WTC11 (cell line): ENCODE data around the gene PSMB11. TPM values are rescaled to one million over a fixed set of nuclear protein-coding genes. Genes with fewer than 3 reads are reported as not detected.

Experiments used
- ATAC-seq: fragments of 200-7000 bp; cut with Tn5 transposase; 2 replicates; pipeline ENCODE4 v1.10.0; 2021; ENCODE audit warnings: mild to moderate bottlenecking, moderate library complexity
- CTCF ChIA-PET: fragments of 300-600 bp; sonication (Branson Sonifier 250); formaldehyde crosslinking; loops from one replicate; lab custom pipeline; 2021; ENCODE audit warnings: antibody characterized with exemption; lab: Charles Lee
- POLR2A ChIA-PET: fragments of 350-600 bp; sonication (Branson Sonifier 250); formaldehyde crosslinking; loops from one replicate; lab custom pipeline; 2021; ENCODE audit warnings: antibody characterized with exemption; lab: Charles Lee
- DNase-seq: peaks from one replicate; pipeline ENCODE4 v3.0.0; 2021; ENCODE audit warnings: low spot score
- H3K27ac Mint-ChIP-seq: 2 replicates; pipeline ENCODE4 v1.8.0; 2021; ENCODE audit warnings: mixed read lengths
- H3K27me3 Mint-ChIP-seq: 2 replicates; pipeline ENCODE4 v1.8.0; 2021; ENCODE audit warnings: low read depth, mild to moderate bottlenecking, moderate library complexity, mixed read lengths
- H3K36me3 Mint-ChIP-seq: 2 replicates; pipeline ENCODE4 v1.8.0; 2021; ENCODE audit warnings: mixed read lengths
- H3K4me1 Mint-ChIP-seq: 2 replicates; pipeline ENCODE4 v1.8.0; 2022; ENCODE audit warnings: mixed read lengths
- H3K4me3 Mint-ChIP-seq: 2 replicates; pipeline ENCODE4 v1.8.0; 2021; ENCODE audit warnings: mild to moderate bottlenecking, moderate library complexity, mixed read lengths
- H3K9me3 Mint-ChIP-seq: 2 replicates; pipeline ENCODE4 v1.8.0; 2021; ENCODE audit warnings: mixed read lengths
- ATF1 ChIP-seq: sonication (generic); formaldehyde crosslinking; IDR thresholded peaks from 2 replicates; pipeline ENCODE4 v1.8.1; 2023; ENCODE audit warnings: mild to moderate bottlenecking, moderate library complexity, missing genetic modification reagents
- ERG ChIP-seq: fragments of 250-450 bp; sonication (Bioruptor Pico); IDR thresholded peaks from 2 replicates; pipeline ENCODE4 v1.8.0; 2021; ENCODE audit warnings: mild to moderate bottlenecking
- ETV6 ChIP-seq: sonication (generic); formaldehyde crosslinking; IDR thresholded peaks from 2 replicates; pipeline ENCODE4 v1.8.1; 2022; ENCODE audit warnings: mild to moderate bottlenecking, missing genetic modification reagents
- FOXK1 ChIP-seq: sonication (generic); formaldehyde crosslinking; IDR thresholded peaks from 2 replicates; pipeline ENCODE4 v1.8.0; 2022; ENCODE audit warnings: mild to moderate bottlenecking, moderate library complexity, missing genetic modification reagents
- HMGA2 ChIP-seq: fragments of 250-450 bp; sonication (Bioruptor Pico); IDR thresholded peaks from 2 replicates; pipeline ENCODE4 v1.4.0; 2021; ENCODE audit warnings: mild to moderate bottlenecking, moderate library complexity
- NFATC4 ChIP-seq: fragments of 250-450 bp; sonication (Bioruptor Pico); IDR thresholded peaks from 2 replicates; pipeline ENCODE4 v1.9.0; 2021; ENCODE audit warnings: mild to moderate bottlenecking
- NR3C1 ChIP-seq: sonication (generic); formaldehyde crosslinking; conservative IDR thresholded peaks from 2 replicates; pipeline ENCODE4 v1.8.1; 2023; ENCODE audit warnings: low read depth, mild to moderate bottlenecking, missing genetic modification reagents
- SMAD3 ChIP-seq: sonication (generic); formaldehyde crosslinking; IDR thresholded peaks from 2 replicates; pipeline ENCODE4 v1.8.0; 2022; ENCODE audit warnings: missing genetic modification reagents, mild to moderate bottlenecking, borderline replicate concordance
- ZNF121 ChIP-seq: sonication (generic); formaldehyde crosslinking; IDR thresholded peaks from 2 replicates; pipeline ENCODE4 v1.8.0; 2023; ENCODE audit warnings: missing genetic modification reagents
- ZNF138 ChIP-seq: sonication (generic); formaldehyde crosslinking; conservative IDR thresholded peaks from 2 replicates; pipeline ENCODE4 v1.8.1; 2022; ENCODE audit warnings: mild to moderate bottlenecking, moderate library complexity, missing genetic modification reagents
- ZNF219 ChIP-seq: sonication (generic); formaldehyde crosslinking; IDR thresholded peaks from 2 replicates; pipeline ENCODE4 v1.8.0; 2023; ENCODE audit warnings: missing genetic modification reagents, mild to moderate bottlenecking, borderline replicate concordance
- ZNF281 ChIP-seq: sonication (generic); formaldehyde crosslinking; IDR thresholded peaks from 2 replicates; pipeline ENCODE4 v1.8.0; 2023; ENCODE audit warnings: mild to moderate bottlenecking, missing genetic modification reagents
- ZNF317 ChIP-seq: sonication (generic); formaldehyde crosslinking; IDR thresholded peaks from 2 replicates; pipeline ENCODE4 v1.8.1; 2023; ENCODE audit warnings: low read depth, mild to moderate bottlenecking, moderate library complexity, missing genetic modification reagents, borderline replicate concordance
- ZNF423 ChIP-seq: fragments of 250-450 bp; sonication (Bioruptor Pico); IDR thresholded peaks from 2 replicates; pipeline ENCODE4 v2.1.2; 2022; ENCODE audit warnings: mild to moderate bottlenecking, moderate library complexity
- total RNA-seq: library from RNA; stranded (reverse); gene quantifications from 3 replicates; pipeline ENCODE4 v1.2.3, GENCODE V29; 2021
- TF ChIP-seq, protein P1 (sequence below): sonication (generic); formaldehyde crosslinking; IDR thresholded peaks from 2 replicates; pipeline ENCODE4 v1.8.0; 2022; ENCODE audit warnings: missing genetic modification reagents
- TF ChIP-seq, protein P2 (sequence below): fragments of 250-450 bp; sonication (Bioruptor Pico); conservative IDR thresholded peaks from 2 replicates; pipeline ENCODE4 v1.9.0; 2021; ENCODE audit warnings: mild to moderate bottlenecking
- TF ChIP-seq, protein P3 (sequence below): fragments of 250-450 bp; sonication (Bioruptor Pico); IDR thresholded peaks from 2 replicates; pipeline ENCODE4 v2.1.2; 2022; ENCODE audit warnings: mild to moderate bottlenecking, moderate library complexity
- TF ChIP-seq, protein P4 (sequence below): sonication (generic); formaldehyde crosslinking; conservative IDR thresholded peaks from 2 replicates; pipeline ENCODE4 v1.8.1; 2022; ENCODE audit warnings: mild to moderate bottlenecking, missing genetic modification reagents

PSMB11 gene
- total RNA-seq, 1 experiment from 2014 or later: not detected

GRCh38 chr14:23043754-23044153 is 1.7 kb downstream of the PSMB11 start:
- Mint-ChIP-seq H3K4me3 (no peak overlapping the region), H3K9me3 (no peaks in the 10 kb centered on the region), H3K27me3 (no peaks in the 10 kb centered on the region), H3K27ac (peak overlapping the region; percentile 54; the same call in 1 of the 2 replicates), H3K4me1 (peaks cover 9% of the 10 kb centered on the region; the same call in 1 of the 2 replicates), H3K36me3 (peaks cover 3% of the 10 kb centered on the region)
- TF ChIP-seq ZNF121 (CRISPR knock-in tag) (no peak), NFATC4 (no peak), ZNF423 (CRISPR knock-in tag) (no peak), NR3C1 (no peak), ATF1 (no peak), HMGA2 (CRISPR knock-in tag) (no peak), FOXK1 (no peak), ZNF138 (no peak), ZNF219 (CRISPR knock-in tag) (no peak), ERG (CRISPR knock-in tag) (no peak), SMAD3 (CRISPR knock-in tag) (no peak)
- TF ChIP-seq, protein P1, sequence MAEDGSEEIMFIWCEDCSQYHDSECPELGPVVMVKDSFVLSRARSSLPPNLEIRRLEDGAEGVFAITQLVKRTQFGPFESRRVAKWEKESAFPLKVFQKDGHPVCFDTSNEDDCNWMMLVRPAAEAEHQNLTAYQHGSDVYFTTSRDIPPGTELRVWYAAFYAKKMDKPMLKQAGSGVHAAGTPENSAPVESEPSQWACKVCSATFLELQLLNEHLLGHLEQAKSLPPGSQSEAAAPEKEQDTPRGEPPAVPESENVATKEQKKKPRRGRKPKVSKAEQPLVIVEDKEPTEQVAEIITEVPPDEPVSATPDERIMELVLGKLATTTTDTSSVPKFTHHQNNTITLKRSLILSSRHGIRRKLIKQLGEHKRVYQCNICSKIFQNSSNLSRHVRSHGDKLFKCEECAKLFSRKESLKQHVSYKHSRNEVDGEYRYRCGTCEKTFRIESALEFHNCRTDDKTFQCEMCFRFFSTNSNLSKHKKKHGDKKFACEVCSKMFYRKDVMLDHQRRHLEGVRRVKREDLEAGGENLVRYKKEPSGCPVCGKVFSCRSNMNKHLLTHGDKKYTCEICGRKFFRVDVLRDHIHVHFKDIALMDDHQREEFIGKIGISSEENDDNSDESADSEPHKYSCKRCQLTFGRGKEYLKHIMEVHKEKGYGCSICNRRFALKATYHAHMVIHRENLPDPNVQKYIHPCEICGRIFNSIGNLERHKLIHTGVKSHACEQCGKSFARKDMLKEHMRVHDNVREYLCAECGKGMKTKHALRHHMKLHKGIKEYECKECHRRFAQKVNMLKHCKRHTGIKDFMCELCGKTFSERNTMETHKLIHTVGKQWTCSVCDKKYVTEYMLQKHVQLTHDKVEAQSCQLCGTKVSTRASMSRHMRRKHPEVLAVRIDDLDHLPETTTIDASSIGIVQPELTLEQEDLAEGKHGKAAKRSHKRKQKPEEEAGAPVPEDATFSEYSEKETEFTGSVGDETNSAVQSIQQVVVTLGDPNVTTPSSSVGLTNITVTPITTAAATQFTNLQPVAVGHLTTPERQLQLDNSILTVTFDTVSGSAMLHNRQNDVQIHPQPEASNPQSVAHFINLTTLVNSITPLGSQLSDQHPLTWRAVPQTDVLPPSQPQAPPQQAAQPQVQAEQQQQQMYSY: no peak
- TF ChIP-seq, protein P2, sequence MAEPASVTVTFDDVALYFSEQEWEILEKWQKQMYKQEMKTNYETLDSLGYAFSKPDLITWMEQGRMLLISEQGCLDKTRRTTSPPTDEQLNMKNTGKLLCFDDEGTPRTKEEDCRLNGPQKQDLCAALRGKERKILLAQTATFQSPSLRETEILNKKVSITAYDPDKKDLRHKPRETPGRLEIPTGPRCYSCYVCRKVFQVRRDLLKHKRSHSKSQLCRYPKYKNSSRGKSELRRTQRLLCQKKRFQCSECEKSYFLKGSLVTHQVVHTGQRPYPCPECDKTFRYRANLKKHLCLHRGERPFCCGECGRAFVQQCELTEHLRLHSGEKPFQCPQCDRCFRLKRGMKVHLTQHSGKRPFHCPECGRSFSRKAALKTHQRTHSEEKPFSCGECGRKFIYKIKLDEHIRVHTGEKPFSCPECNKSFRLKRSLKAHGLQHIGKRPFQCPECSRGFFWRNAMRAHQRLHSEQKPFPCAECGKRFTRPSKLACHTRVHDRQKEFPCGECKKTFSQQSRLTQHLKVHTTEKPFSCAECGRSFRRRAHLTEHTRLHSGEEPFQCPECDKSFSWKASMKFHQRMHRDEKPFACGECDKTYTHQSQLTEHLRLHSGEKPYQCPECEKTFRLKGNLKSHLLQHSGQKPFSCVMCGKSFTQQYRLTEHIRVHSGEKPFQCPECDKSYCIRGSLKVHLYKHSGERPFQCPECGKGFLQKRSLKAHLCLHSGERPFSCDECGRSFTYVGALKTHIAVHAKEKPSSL (CRISPR knock-in tag): no peak
- TF ChIP-seq, protein P3, sequence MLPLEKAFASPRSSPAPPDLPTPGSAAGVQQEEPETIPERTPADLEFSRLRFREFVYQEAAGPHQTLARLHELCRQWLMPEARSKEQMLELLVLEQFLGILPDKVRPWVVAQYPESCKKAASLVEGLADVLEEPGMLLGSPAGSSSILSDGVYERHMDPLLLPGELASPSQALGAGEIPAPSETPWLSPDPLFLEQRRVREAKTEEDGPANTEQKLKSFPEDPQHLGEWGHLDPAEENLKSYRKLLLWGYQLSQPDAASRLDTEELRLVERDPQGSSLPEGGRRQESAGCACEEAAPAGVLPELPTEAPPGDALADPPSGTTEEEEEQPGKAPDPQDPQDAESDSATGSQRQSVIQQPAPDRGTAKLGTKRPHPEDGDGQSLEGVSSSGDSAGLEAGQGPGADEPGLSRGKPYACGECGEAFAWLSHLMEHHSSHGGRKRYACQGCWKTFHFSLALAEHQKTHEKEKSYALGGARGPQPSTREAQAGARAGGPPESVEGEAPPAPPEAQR: no peak
- TF ChIP-seq, protein P4, sequence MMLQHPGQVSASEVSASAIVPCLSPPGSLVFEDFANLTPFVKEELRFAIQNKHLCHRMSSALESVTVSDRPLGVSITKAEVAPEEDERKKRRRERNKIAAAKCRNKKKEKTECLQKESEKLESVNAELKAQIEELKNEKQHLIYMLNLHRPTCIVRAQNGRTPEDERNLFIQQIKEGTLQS: no peak
- CTCF ChIA-PET: interaction anchor here (0.6 to 5.8 kb wide), 8 partner anchors 9 to 114 kb away, joined by 3 to 44 read pairs (median 4); partner anchors contain the start of genes CDH24 and PRMT5
- no peak for ATAC-seq
- DNase-seq: no peak
- POLR2A ChIA-PET: interaction anchor here (1.0 kb wide), 1 partner anchor 23 kb away, joined by 3 read pairs; no protein-coding TSS in a partner anchor

- ATAC-seq (no peak), DNase-seq (no peak)
- Mint-ChIP-seq H3K36me3 (peaks cover 3% of the 10 kb centered on the region), H3K9me3 (no peaks in the 10 kb centered on the region), H3K4me1 (peaks cover 9% of the 10 kb centered on the region; the same call in 1 of the 2 replicates), H3K4me3 (no peak overlapping the region), H3K27me3 (no peaks in the 10 kb centered on the region), H3K27ac (no peak overlapping the region; the same call in 1 of the 2 replicates)
- no peak for TF ChIP-seq NFATC4
- TF ChIP-seq ZNF317 (CRISPR knock-in tag): no peak
- TF ChIP-seq ETV6 (CRISPR knock-in tag): no peak
- no peak for TF ChIP-seq ZNF281 (CRISPR knock-in tag)
- no peak for TF ChIP-seq ATF1
- CTCF ChIA-PET: interaction anchor here (1.1 to 5.8 kb wide), 4 partner anchors 12 to 58 kb away, joined by 4 to 44 read pairs (median 14); partner anchors contain the start of gene CDH24
- POLR2A ChIA-PET: no interaction called here
Observed at GRCh38 chr14:23044840-23045239, 2.8 kb downstream of the PSMB11 start.
